Measurements from ENCODE around the gene COA6.

Gene COA6

DNA sequence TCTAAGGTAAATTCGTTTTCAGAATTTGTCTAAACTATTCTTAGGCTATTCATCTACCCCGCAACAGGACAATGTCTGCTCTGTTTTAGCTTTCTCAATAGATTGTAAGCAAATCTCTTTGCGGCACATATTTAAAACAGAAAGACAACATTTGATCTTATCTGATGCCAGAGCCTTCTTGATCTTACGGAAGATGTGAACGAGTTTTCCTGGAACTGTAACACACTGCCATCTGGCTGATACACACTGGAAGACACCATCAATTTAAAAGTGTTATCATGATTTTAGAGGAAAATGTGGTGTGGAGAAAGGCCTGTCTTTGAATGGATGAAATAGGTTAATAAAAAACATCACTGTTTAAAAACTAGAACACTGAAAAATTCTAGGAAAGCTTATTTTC lies 36.1 kb downstream of the COA6 start:
- TF ChIP-seq, protein P1, sequence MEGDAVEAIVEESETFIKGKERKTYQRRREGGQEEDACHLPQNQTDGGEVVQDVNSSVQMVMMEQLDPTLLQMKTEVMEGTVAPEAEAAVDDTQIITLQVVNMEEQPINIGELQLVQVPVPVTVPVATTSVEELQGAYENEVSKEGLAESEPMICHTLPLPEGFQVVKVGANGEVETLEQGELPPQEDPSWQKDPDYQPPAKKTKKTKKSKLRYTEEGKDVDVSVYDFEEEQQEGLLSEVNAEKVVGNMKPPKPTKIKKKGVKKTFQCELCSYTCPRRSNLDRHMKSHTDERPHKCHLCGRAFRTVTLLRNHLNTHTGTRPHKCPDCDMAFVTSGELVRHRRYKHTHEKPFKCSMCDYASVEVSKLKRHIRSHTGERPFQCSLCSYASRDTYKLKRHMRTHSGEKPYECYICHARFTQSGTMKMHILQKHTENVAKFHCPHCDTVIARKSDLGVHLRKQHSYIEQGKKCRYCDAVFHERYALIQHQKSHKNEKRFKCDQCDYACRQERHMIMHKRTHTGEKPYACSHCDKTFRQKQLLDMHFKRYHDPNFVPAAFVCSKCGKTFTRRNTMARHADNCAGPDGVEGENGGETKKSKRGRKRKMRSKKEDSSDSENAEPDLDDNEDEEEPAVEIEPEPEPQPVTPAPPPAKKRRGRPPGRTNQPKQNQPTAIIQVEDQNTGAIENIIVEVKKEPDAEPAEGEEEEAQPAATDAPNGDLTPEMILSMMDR (IDR thresholded peaks at IDR 0.05): no peak
- Histone ChIP-seq H3K27ac (no peak overlapping the region), H3K4me3 (no peak overlapping the region)
- no peak for DNase-seq (ENCODE audit: low spot score)

DNA sequence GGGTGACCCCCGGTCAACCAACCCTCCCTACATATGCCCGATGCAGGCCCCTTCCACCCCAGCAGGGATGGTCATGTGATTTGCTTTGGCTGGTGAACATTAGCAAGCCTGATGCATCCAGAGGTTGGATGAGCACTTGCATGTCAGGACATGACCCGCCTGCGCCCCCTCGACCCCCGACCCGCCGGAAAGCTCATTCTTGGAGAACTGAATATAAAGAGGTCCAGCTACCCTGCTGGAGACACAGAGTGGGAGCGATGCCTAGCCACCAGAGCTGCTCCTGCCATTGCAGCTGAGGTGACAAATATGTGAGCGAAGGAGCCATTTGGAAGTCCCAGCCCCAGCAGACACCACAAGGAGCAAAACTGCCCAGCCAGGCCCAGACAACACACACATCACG lies 39.6 kb downstream of the COA6 start:
- Histone ChIP-seq H3K4me3 (no peak overlapping the region), H3K27ac (no peak overlapping the region)
- TF ChIP-seq, protein P1 (IDR thresholded peaks at IDR 0.05): no peak
- DNase-seq (ENCODE audit: low spot score): no peak

DNA sequence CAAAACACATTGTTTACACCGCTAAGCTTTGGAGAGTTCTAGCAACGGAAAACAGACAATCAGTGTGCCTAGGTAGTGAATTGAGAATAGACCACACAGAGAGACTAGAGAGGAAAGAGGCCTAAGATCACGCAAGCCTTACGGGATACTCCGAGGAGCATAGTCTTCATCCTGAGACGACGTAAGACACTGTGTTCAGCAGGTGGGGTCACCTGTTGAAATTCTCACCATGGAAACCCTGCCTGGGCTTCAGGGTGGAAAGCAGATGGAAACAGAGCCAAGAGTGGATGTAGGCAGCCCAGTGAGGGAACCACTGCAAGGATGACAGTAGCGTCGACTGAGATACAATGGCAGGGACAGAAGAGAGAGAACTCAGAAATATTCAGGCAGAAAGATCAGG lies 40.2 kb downstream of the COA6 start:
- H3K4me3 ChIP-seq: no peak overlapping the region
- DNase-seq (ENCODE audit: low spot score): no peak
- TF ChIP-seq, protein P1 (IDR thresholded peaks at IDR 0.05): no peak
- H3K27ac ChIP-seq: no peak overlapping the region

DNA sequence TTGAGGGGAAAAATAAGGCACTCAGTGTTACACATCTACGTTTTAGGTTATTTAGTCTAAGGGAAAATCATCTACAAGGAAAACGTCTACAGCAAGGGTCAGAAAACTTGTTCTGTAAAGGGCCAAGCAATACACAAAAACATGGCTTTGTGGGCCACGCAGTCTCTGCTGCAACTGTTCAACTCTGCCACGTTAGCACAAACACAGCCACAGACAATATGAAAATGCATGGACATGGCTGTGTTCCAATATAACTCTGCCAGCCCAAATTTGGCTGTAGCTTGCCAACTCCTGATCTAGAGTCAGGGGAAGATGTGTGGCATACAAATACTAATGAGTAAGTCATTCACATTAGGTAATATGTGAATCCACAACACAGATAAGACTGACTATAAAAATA lies 40.7 kb downstream of the COA6 start:
- TF ChIP-seq, protein P1 (IDR thresholded peaks at IDR 0.05): no peak
- no peak for DNase-seq (ENCODE audit: low spot score)
- Histone ChIP-seq H3K27ac (no peak overlapping the region), H3K4me3 (no peak overlapping the region)

DNA sequence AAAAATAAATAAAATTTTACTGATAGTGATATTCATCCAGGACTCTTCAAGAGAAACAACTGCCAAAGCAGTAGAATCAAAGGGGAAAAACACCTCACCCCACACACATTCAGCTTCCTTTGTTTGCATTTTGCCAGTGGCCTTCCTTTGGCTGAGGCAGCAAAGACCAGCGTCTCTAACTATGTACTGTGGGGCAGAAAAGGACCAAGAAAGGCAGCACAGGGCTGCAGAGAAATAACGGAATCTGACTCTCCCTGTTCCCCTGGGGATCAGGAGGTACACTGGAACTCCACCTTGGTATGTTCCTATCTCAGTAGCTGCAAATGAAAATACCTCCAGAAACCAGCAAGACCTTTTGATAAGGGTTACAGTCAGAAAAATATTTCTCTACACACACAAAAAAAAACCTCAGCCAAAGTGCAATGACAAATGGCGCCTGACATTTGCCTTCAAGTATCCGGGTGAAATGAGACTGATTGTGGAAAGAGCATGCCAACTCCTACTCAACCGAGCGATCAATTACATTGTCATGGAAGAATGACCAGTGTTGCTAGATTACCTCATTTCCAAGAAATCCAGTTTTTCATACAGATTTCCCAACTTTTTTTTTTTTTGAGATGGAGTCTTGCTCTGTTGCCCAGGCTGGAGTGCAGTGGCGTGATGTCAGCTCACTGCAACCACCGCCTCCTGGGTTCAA lies 54.8 kb downstream of the COA6 start:
- DNase-seq (ENCODE audit: low spot score): no peak
- H3K27ac ChIP-seq: no peak overlapping the region
- TF ChIP-seq, protein P1 (IDR thresholded peaks at IDR 0.05): no peak
- no peak overlapping the region for H3K4me3 ChIP-seq

DNA sequence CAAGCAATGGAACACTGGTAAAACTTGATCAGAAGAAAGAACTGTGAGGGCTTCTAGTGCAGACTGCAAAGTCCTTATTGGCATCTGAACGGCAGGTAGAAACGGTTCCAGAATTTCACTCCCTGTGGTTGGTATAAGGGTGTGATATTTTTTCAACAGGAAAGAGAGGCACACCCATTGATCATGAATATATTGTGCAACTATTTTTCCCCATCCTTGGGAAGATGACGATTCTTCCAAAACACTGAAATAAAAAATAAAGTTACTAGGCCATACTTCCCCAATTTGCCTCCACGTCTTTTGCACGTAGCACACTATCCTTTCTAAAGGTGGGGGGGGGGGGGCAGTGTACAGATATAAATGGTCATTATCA lies 56.2 kb downstream of the COA6 start:
- no peak for DNase-seq (ENCODE audit: low spot score)
- H3K27ac ChIP-seq: no peak overlapping the region
- TF ChIP-seq, protein P1 (IDR thresholded peaks at IDR 0.05): no peak
- H3K4me3 ChIP-seq: no peak overlapping the region

DNA sequence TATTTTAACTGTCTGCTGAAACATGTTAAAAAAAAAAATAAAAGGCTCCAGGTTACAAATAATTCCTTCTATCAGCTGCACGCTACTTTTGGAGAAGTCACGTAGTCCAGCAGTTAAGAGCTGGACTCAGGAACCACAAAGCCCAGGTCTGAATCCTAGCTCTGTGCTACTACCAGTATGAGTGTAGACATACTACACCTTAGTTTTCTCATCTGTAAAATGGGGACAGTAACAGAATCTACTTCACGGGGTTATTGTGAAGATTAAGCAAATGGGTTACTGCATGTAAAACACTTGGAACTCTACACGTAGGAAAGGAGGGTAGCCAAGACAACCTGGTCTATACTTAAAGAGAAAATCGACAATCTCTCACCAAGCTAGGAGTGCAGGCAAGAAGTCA lies 57.4 kb downstream of the COA6 start:
- H3K27ac ChIP-seq: no peak overlapping the region
- DNase-seq (ENCODE audit: low spot score): no peak
- no peak overlapping the region for H3K4me3 ChIP-seq
- TF ChIP-seq, protein P1 (IDR thresholded peaks at IDR 0.05): no peak

Data from coronary artery (tissue), 2 donors.